CD4-positive, alpha-beta memory T cell (primary cell): ENCODE results near the gene IRAK1. TPM values are rescaled to one million over a fixed set of nuclear protein-coding genes. Genes with fewer than 3 reads are reported as not detected.

ENCODE experiments used
- CTCF ChIA-PET: fragments of 350-600 bp; sonication (Branson Sonifier 250); formaldehyde crosslinking; loops from one replicate; lab custom pipeline; 2021; ENCODE audit warnings: inconsistent platforms; ENCODE audit not compliant: partially characterized antibody; lab: Charles Lee
- POLR2A ChIA-PET: fragments of 350-600 bp; sonication (Branson Sonifier 250); formaldehyde crosslinking; loops from one replicate; lab custom pipeline; 2021; ENCODE audit not compliant: partially characterized antibody; lab: Charles Lee
- DNase-seq, 5 donors: peaks; one replicate each; pipeline versions ENCODE4 v3.0.0 to v3.0.0-alpha.2; 2020 to 2022; ENCODE audit warnings: mixed read lengths in 1 of 5
- H3K27ac ChIP-seq: one replicate; pipeline ENCODE4 v1.7.0; 2013; ENCODE audit warnings: low read depth, low read length
- H3K27me3 ChIP-seq: 2 replicates; pipeline ENCODE4 v1.7.0; 2013; ENCODE audit warnings: mild to moderate bottlenecking, low read length, moderate library complexity; ENCODE audit not compliant: insufficient read depth
- H3K36me3 ChIP-seq: 2 replicates; pipeline ENCODE4 v1.7.0; 2013; ENCODE audit warnings: mild to moderate bottlenecking, low read length, moderate library complexity; ENCODE audit not compliant: insufficient read depth
- H3K4me1 ChIP-seq: 2 replicates; pipeline ENCODE4 v1.7.0; 2013; ENCODE audit warnings: mild to moderate bottlenecking, low read length, moderate library complexity; ENCODE audit not compliant: insufficient read depth
- H3K4me3 ChIP-seq, 2 donors: one replicate each; pipeline ENCODE4 v1.7.0; 2013; ENCODE audit warnings: low read length in 2 of 2, mild to moderate bottlenecking in 1 of 2
- H3K9me3 ChIP-seq, 2 donors: one replicate each; pipeline ENCODE4 v1.7.0; 2013; ENCODE audit warnings: low read length in 2 of 2, control low read depth in 1 of 2; ENCODE audit not compliant: control insufficient read depth in 1 of 2
- H3K27ac Mint-ChIP-seq, 7 donors: one replicate each; pipeline ENCODE4 v1.8.0; 2020 to 2021; ENCODE audit warnings: mixed read lengths in 7 of 7, mild to moderate bottlenecking in 6 of 7, inconsistent platforms in 3 of 7, moderate library complexity in 3 of 7
- H3K27me3 Mint-ChIP-seq, 2 donors: one replicate each; pipeline ENCODE4 v1.8.0; 2020 to 2021; ENCODE audit warnings: mixed read lengths in 2 of 2
- H3K36me3 Mint-ChIP-seq, 2 donors: one replicate each; pipeline ENCODE4 v1.8.0; 2020 to 2021; ENCODE audit warnings: mixed read lengths in 2 of 2, inconsistent platforms in 1 of 2, mild to moderate bottlenecking in 1 of 2
- H3K4me1 Mint-ChIP-seq, 4 donors: one replicate each; pipeline ENCODE4 v1.8.0; 2020 to 2021; ENCODE audit warnings: mixed read lengths in 4 of 4, mild to moderate bottlenecking in 1 of 4
- H3K4me3 Mint-ChIP-seq, 8 donors: one replicate each; pipeline ENCODE4 v1.8.0; 2020 to 2021; ENCODE audit warnings: mixed read lengths in 8 of 8, mild to moderate bottlenecking in 7 of 8, moderate library complexity in 6 of 8, inconsistent platforms in 3 of 8
- H3K9me3 Mint-ChIP-seq, 8 donors: one replicate each; pipeline ENCODE4 v1.8.0; 2020 to 2021; ENCODE audit warnings: mixed read lengths in 8 of 8, mild to moderate bottlenecking in 5 of 8, inconsistent platforms in 3 of 8, moderate library complexity in 1 of 8
- intact Hi-C: fragments of 100-400 bp; cut with micrococcal nuclease; formaldehyde crosslinking; loops from one replicate; pipeline ENCODE4 v1.15.1; 2023
- polyA plus RNA-seq, 2 donors: library from polyadenylated mRNA; unstranded; fragments of 300-500 nt; fragmentation: Illumina TruSeq; gene quantifications; one replicate each; pipeline ENCODE4 v1.2.3, GENCODE V29; 2021
- total RNA-seq, 2 experiments: library from RNA; stranded (reverse); gene quantifications; one replicate each; pipeline ENCODE4 v1.2.3, GENCODE V29; 2021

IRAK1 gene
- total and polyA plus RNA-seq, 4 experiments from 2014 or later, result 38.1 to 74.5 (median 65.7) TPM

DNA sequence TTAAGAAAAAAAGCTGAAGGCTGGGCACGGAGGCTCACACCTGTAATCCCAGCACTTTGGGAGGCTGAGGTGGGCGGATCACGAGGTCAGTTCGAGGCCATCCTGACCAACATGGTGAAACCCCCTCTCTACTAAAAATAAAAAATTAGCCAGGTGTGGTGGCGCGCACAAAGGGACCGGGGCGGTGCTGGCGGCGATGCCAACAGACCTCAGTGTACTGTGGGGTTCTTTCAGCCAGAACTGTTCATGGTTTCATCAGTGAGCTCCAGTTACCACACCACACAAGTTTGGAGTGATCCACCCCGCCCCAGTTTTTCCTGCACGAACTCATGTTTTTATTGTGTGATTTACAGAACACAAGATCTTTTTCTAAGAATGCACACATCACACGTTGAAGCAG, 21.2 kb upstream of the IRAK1 start:
- POLR2A ChIA-PET, result no interaction called here
- no peak for DNase-seq
- H3K27ac Mint-ChIP-seq, result peak overlapping the region in 2 of 7 donors; percentile 57 to 58

DNA sequence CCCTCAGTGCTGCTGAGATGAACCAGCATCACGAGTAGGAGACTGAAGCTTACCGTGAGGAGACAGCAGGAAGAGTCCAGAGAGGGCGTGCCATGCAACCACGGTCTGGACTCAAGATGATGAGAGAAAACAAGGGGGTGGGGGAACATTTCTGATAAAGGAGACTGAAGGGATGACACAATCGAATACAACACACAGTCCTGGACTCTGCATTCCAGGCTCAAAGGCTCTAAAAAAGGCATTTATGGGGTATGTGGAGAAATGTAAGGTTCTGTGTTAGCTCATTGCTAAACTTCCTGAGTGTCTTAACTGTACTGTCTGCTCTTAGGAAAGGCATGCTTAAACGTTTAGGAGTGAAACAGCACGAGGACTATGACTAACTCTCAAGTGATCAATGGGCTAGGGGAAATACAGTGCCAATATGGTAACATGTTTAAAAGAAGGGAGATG, 20.6 kb upstream of the IRAK1 start:
- H3K4me1 Mint-ChIP-seq, result peaks cover 23 to 47% (median 29%) of the 10 kb centered on the region in 4 donors
- peak overlapping the region; percentile 11 to 73 (median 53) for H3K27ac Mint-ChIP-seq
- H3K4me3 Mint-ChIP-seq, result peak overlapping the region in 3 of 8 donors; percentile 3 to 31 (median 11)
- H3K4me3 ChIP-seq, result no peak overlapping the region
- CTCF ChIA-PET, result interaction anchor here (0.6 to 1.5 kb wide), 3 partner anchors 11 to 505 kb away, joined by 3 to 5 read pairs (median 4); no protein-coding TSS in a partner anchor
- POLR2A ChIA-PET, result no interaction called here
- intact Hi-C loops, result no loop called here
- H3K4me1 ChIP-seq, result peaks cover 9% of the 10 kb centered on the region
- H3K36me3 Mint-ChIP-seq, result peaks cover 4 to 28% of the 10 kb centered on the region in 2 donors
- H3K27ac ChIP-seq, result no peak overlapping the region
- peaks cover 0 to 2% (median 0%) of the 10 kb centered on the region in 8 donors for H3K9me3 Mint-ChIP-seq
- no peaks in the 10 kb centered on the region for H3K27me3 Mint-ChIP-seq
- no peak for DNase-seq
- no peaks in the 10 kb centered on the region for H3K27me3 ChIP-seq
- no peaks in the 10 kb centered on the region for H3K9me3 ChIP-seq
- peaks cover 4% of the 10 kb centered on the region for H3K36me3 ChIP-seq

More for the DNA sequence above, 21.2 kb upstream of the IRAK1 start:
- Histone ChIP-seq H3K36me3 (peaks cover 4% of the 10 kb centered on the region), H3K9me3 (no peaks in the 10 kb centered on the region), H3K4me1 (peaks cover 9% of the 10 kb centered on the region), H3K4me3 (no peak overlapping the region), H3K27ac (no peak overlapping the region), H3K27me3 (no peaks in the 10 kb centered on the region)
- H3K27me3 Mint-ChIP-seq, result no peaks in the 10 kb centered on the region
- H3K4me1 Mint-ChIP-seq, result peaks cover 23 to 50% (median 30%) of the 10 kb centered on the region in 4 donors
- intact Hi-C loops, result no loop called here
- H3K36me3 Mint-ChIP-seq, result peaks cover 6 to 28% of the 10 kb centered on the region in 2 donors
- H3K4me3 Mint-ChIP-seq, result no peak overlapping the region
- CTCF ChIA-PET, result interaction anchor here (1.1 to 1.5 kb wide), 2 partner anchors 11 to 14 kb away, joined by 3 to 5 read pairs; no protein-coding TSS in a partner anchor
- peaks cover 0 to 2% (median 0%) of the 10 kb centered on the region in 8 donors for H3K9me3 Mint-ChIP-seq

DNA sequence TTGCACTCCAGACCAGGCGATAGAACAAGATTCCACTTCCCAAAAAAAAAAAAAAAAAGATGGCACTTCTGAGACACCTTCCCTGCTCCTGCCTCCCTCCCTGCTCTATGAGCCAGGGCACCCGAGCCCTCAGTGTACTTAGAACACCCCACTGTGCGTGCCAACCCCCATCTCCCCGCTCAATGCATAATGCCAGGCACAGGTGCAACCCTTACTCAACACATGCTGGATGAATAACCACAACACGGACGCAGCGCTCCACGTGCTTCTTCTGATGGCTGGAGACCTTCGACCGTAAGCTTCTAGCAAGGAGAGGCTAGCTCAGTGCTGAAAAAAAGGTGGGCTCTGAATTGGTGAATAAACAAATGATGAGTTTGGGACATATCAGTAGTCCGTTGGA, 19.9 kb upstream of the IRAK1 start:
- Mint-ChIP-seq H3K36me3 (peaks cover 4 to 29% of the 10 kb centered on the region in 2 donors), H3K4me3 (no peak overlapping the region), H3K27me3 (no peaks in the 10 kb centered on the region), H3K4me1 (peaks cover 23 to 47% (median 29%) of the 10 kb centered on the region in 4 donors), H3K27ac (peak overlapping the region in 5 of 7 donors; percentile 39 to 73 (median 63)), H3K9me3 (peaks cover 0 to 2% (median 0%) of the 10 kb centered on the region in 8 donors)
- Histone ChIP-seq H3K4me3 (no peak overlapping the region), H3K9me3 (no peaks in the 10 kb centered on the region), H3K4me1 (peaks cover 7% of the 10 kb centered on the region), H3K36me3 (peaks cover 4% of the 10 kb centered on the region), H3K27ac (no peak overlapping the region), H3K27me3 (no peaks in the 10 kb centered on the region)
- no peak for DNase-seq
- ChIA-PET POLR2A (no interaction called here), CTCF (interaction anchor here (1.5 kb wide), 1 partner anchor 26 kb away, joined by 4 read pairs; no protein-coding TSS in a partner anchor)
- intact Hi-C loops, result no loop called here

DNA sequence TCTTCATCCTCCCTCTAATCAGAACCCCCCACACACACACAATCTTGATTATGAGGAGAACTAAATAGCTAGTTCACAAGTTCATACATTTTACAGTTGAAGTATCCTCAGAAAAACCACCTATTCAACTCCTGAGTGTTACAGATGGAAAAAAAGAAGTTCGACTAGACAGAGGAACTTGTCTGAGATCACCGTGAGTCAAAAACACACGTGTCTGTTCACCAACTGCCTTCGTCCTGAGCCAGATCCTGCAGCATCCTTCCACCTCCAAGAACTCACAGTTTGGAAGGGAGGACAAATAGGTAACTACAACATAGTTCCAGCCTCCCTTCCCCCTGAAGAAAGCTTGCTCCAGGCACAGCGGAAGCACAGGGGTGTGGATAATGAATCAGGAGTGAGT, 19.0 kb upstream of the IRAK1 start:
- H3K4me3 ChIP-seq, result no peak overlapping the region
- peaks cover 21 to 47% (median 26%) of the 10 kb centered on the region in 4 donors for H3K4me1 Mint-ChIP-seq
- H3K27ac Mint-ChIP-seq, result peak overlapping the region in 4 of 7 donors; percentile 1 to 43 (median 32)
- no peaks in the 10 kb centered on the region for H3K27me3 Mint-ChIP-seq
- no peaks in the 10 kb centered on the region for H3K27me3 ChIP-seq
- intact Hi-C loops, result no loop called here
- peaks cover 3% of the 10 kb centered on the region for H3K4me1 ChIP-seq
- H3K36me3 ChIP-seq, result peaks cover 4% of the 10 kb centered on the region
- ChIA-PET CTCF (no interaction called here), POLR2A (no interaction called here)
- H3K9me3 Mint-ChIP-seq, result no peaks in the 10 kb centered on the region
- no peak overlapping the region for H3K27ac ChIP-seq
- DNase-seq, result no peak
- no peaks in the 10 kb centered on the region for H3K9me3 ChIP-seq
- H3K36me3 Mint-ChIP-seq, result peaks cover 4 to 30% of the 10 kb centered on the region in 2 donors
- H3K4me3 Mint-ChIP-seq, result no peak overlapping the region

DNA sequence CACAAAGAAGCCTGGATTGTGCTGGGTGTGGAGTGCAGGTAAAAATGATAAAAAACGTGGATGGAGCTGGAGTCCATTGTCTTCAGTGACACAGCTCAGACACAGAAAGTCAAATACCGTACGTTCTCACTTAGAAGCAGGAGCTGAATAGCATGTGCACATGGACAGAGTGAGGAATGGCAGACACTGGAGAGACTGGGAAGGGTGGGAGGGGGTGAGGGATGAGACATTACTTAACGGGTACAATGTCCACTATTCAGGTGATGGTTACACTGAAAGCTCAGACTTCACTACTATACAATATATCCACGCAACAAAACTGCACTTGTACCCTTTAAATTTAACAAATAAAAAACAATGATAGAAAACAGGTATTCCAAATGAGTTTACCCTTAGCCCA, 18.1 kb upstream of the IRAK1 start:
- H3K27ac Mint-ChIP-seq, result peak overlapping the region in 2 of 7 donors; percentile 7 to 61
- POLR2A ChIA-PET, result interaction anchor here (1.0 to 1.4 kb wide), 2 partner anchors 15 to 45 kb away, joined by 3 read pairs; no protein-coding TSS in a partner anchor

DNA sequence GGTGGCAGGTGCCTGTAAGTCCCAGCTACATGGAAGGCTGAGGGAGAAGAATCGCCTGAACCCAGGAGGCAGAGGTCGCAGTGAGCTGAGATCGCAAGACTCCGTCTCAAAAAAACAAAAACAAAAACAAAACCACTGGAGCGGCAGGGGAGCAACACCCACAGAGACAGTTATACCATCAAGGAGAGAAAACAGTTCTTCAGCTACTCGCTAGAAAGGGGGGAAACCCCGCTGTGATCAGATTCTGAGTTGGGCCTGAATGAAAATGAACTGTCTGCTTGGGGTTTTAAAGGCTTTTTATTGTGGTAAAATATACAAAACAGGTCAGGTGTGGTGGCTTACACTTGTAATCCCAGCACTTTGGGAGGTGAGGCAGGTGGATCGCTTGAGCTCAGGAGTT, 16.8 kb upstream of the IRAK1 start:
- H3K9me3 ChIP-seq, result no peaks in the 10 kb centered on the region
- no peaks in the 10 kb centered on the region for H3K9me3 Mint-ChIP-seq
- intact Hi-C loops, result no loop called here
- H3K27me3 Mint-ChIP-seq, result no peaks in the 10 kb centered on the region
- no peaks in the 10 kb centered on the region for H3K27me3 ChIP-seq
- H3K4me1 ChIP-seq, result peaks cover 3% of the 10 kb centered on the region
- peaks cover 20 to 41% (median 25%) of the 10 kb centered on the region in 4 donors for H3K4me1 Mint-ChIP-seq
- peaks cover 8 to 43% of the 10 kb centered on the region in 2 donors for H3K36me3 Mint-ChIP-seq
- peak overlapping the region in 6 of 8 donors; percentile 20 to 59 (median 36) for H3K4me3 Mint-ChIP-seq
- H3K4me3 ChIP-seq, result no peak overlapping the region
- no peak overlapping the region for H3K27ac ChIP-seq
- POLR2A ChIA-PET, result interaction anchor here (1.1 to 1.4 kb wide), 2 partner anchors 16 to 17 kb away, joined by 3 to 5 read pairs; partner anchors contain the start of gene IRAK1
- CTCF ChIA-PET, result interaction anchor here (0.6 kb wide), 1 partner anchor 500 kb away, joined by 3 read pairs; no protein-coding TSS in a partner anchor
- H3K36me3 ChIP-seq, result peaks cover 6% of the 10 kb centered on the region
- peak in 3 of 5 donors; percentile 18 to 53 (median 47) for DNase-seq
- peak overlapping the region; percentile 36 to 90 (median 84) for H3K27ac Mint-ChIP-seq

More for the DNA sequence above, 18.1 kb upstream of the IRAK1 start:
- DNase-seq, result no peak
- H3K36me3 ChIP-seq, result peaks cover 4% of the 10 kb centered on the region
- no peak overlapping the region for H3K4me3 ChIP-seq
- H3K9me3 ChIP-seq, result no peaks in the 10 kb centered on the region
- Mint-ChIP-seq H3K4me1 (peaks cover 20 to 47% (median 25%) of the 10 kb centered on the region in 4 donors), H3K27me3 (no peaks in the 10 kb centered on the region), H3K36me3 (peaks cover 4 to 35% of the 10 kb centered on the region in 2 donors), H3K4me3 (no peak overlapping the region), H3K9me3 (no peaks in the 10 kb centered on the region)
- CTCF ChIA-PET, result interaction anchor here (0.9 kb wide), 1 partner anchor 10 kb away, joined by 3 read pairs; no protein-coding TSS in a partner anchor
- H3K4me1 ChIP-seq, result peaks cover 3% of the 10 kb centered on the region
- H3K27me3 ChIP-seq, result no peaks in the 10 kb centered on the region
- intact Hi-C loops, result no loop called here
- no peak overlapping the region for H3K27ac ChIP-seq

DNA sequence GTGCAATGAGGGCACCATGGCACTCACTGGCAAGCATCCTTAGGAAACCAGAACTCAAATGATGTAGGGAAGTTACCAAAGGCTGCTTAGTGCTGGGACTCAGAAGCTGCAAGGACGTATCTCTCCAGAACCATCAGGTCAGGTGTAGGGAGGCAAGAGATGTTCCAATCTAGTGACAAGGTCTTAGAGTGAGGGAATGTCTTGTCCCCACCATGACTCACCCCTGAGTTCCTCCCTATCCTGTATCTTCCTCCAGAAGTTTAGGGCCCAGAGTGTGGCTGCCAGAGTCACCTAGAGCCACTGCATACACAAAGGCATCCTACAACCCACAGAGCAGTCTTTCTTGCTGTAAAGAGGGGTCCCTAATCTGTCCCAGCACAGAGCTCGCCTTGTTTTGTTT, 14.1 kb upstream of the IRAK1 start:
- H3K27me3 ChIP-seq, result no peaks in the 10 kb centered on the region
- peak overlapping the region in 2 of 7 donors; percentile 21 to 29 for H3K27ac Mint-ChIP-seq
- no peaks in the 10 kb centered on the region for H3K27me3 Mint-ChIP-seq
- CTCF ChIA-PET, result no interaction called here
- H3K4me1 ChIP-seq, result no peaks in the 10 kb centered on the region
- POLR2A ChIA-PET, result no interaction called here
- H3K9me3 ChIP-seq, result no peaks in the 10 kb centered on the region
- peaks cover 17% of the 10 kb centered on the region for H3K36me3 ChIP-seq
- no peak overlapping the region for H3K4me3 Mint-ChIP-seq
- DNase-seq, result no peak
- no peaks in the 10 kb centered on the region for H3K9me3 Mint-ChIP-seq
- peaks cover 9 to 25% (median 16%) of the 10 kb centered on the region in 4 donors for H3K4me1 Mint-ChIP-seq
- H3K4me3 ChIP-seq, result no peak overlapping the region
- peaks cover 4 to 43% of the 10 kb centered on the region in 2 donors for H3K36me3 Mint-ChIP-seq
- intact Hi-C loops, result no loop called here
- H3K27ac ChIP-seq, result no peak overlapping the region
